NCI-H1092 treated with DMSO at 0.1 percent for 48 hours (cell line): ENCODE measurements around the gene DUSP14.
A peak's percentile ranks its signal among the peaks of the same experiment; 100 is the strongest.
"Not testable (repeated sequence)": the region's sequence is repeated elsewhere in the genome, so short reads cannot be mapped to it uniquely, and the experiment has no call there.

ENCODE experiments used
- DNase-seq: peaks from one replicate; lab custom pipeline; 2025; lab: John Stamatoyannopoulos, UW

DUSP14 gene

GRCh38 chr17:37485938-37486570 is 3.6 kb upstream of the DUSP14 start:
- DNase-seq, result no peak

- DNase-seq, result peak; percentile 40
These were observed 1.6 kb upstream of the DUSP14 start for GRCh38 chr17:37488009-37488604.

- peak; percentile 43 for DNase-seq
These were observed 989 bp upstream of the DUSP14 start for GRCh38 chr17:37488607-37489196.

GRCh38 chr17:37490022-37490587 is 414 bp downstream of the DUSP14 start:
- DNase-seq, result peak; percentile 43

- DNase-seq, result no peak
These were observed 1.2 kb downstream of the DUSP14 start for GRCh38 chr17:37490638-37491614.

GRCh38 chr17:37492167-37492566 is 2.5 kb downstream of the DUSP14 start:
- no peak for DNase-seq

GRCh38 chr17:37493249-37494027 is 3.7 kb downstream of the DUSP14 start:
- DNase-seq, result no peak

GRCh38 chr17:37494401-37494831 is 4.7 kb downstream of the DUSP14 start:
- DNase-seq, result no peak

GRCh38 chr17:37494971-37495370 is 5.3 kb downstream of the DUSP14 start:
- DNase-seq, result no peak

GRCh38 chr17:37500378-37500777 is 10.7 kb downstream of the DUSP14 start:
- no peak for DNase-seq

- no peak for DNase-seq
These were observed 12.6 kb downstream of the DUSP14 start for GRCh38 chr17:37502009-37502936.

- DNase-seq, result no peak
These were observed 13.5 kb downstream of the DUSP14 start for GRCh38 chr17:37503148-37503547.

- no peak for DNase-seq
These were observed 15.6 kb downstream of the DUSP14 start for GRCh38 chr17:37505333-37505732.

- DNase-seq, result no peak
These were observed 17.0 kb downstream of the DUSP14 start for GRCh38 chr17:37506678-37507077.

- DNase-seq, result no peak
These were observed 17.4 kb downstream of the DUSP14 start for GRCh38 chr17:37507111-37507510.

GRCh38 chr17:37510056-37510455 is 20.4 kb downstream of the DUSP14 start:
- no peak for DNase-seq

GRCh38 chr17:37511642-37512041 is 22.0 kb downstream of the DUSP14 start:
- DNase-seq, result not testable (repeated sequence)

GRCh38 chr17:37512442-37513068 is 22.9 kb downstream of the DUSP14 start:
- no peak for DNase-seq

GRCh38 chr17:37513711-37514110 is 24.0 kb downstream of the DUSP14 start:
- no peak for DNase-seq

- DNase-seq, result no peak
These were observed 26.5 kb downstream of the DUSP14 start for GRCh38 chr17:37516127-37516571.
